Stimulated activated naive CD8-positive, alpha-beta T cell treated with anti-CD3 and anti-CD28 coated beads, Interleukin-15, amount 100 ng/mL, for 72 hours (primary cell): Measurements from ENCODE around the gene TYW3.

Experiments
- ATAC-seq: fragments of 150-1000 bp; cut with Tn5 transposase; 2 replicates; pipeline ENCODE4 v1.10.0; 2021; ENCODE audit warnings: mild to moderate bottlenecking, moderate library complexity
- DNase-seq, 2 donors: peaks; one replicate each; pipeline ENCODE4 v3.0.0; 2021 to 2022
- H3K27ac Mint-ChIP-seq, 2 donors: one replicate each; pipeline ENCODE4 v1.8.0; 2022; ENCODE audit warnings: mild to moderate bottlenecking in 2 of 2, mixed read lengths in 2 of 2, moderate library complexity in 2 of 2
- H3K27me3 Mint-ChIP-seq: one replicate; pipeline ENCODE4 v1.8.0; 2022; ENCODE audit warnings: mixed read lengths
- H3K4me1 Mint-ChIP-seq: one replicate; pipeline ENCODE4 v1.8.0; 2022; ENCODE audit warnings: mild to moderate bottlenecking, mixed read lengths
- H3K4me3 Mint-ChIP-seq, 2 donors: one replicate each; pipeline ENCODE4 v1.8.0; 2022; ENCODE audit warnings: mild to moderate bottlenecking in 2 of 2, mixed read lengths in 2 of 2, moderate library complexity in 1 of 2
- H3K9me3 Mint-ChIP-seq, 2 donors: one replicate each; pipeline ENCODE4 v1.8.0; 2022; ENCODE audit warnings: mixed read lengths in 2 of 2

The TYW3 gene

GRCh38 chr1:74812180-74812541, 79.2 kb downstream of the TYW3 start:
- Mint-ChIP-seq H3K4me1 (no peaks in the 10 kb centered on the region), H3K27ac (no peak overlapping the region), H3K4me3 (no peak overlapping the region), H3K27me3 (no peaks in the 10 kb centered on the region), H3K9me3 (no peaks in the 10 kb centered on the region)
- DNase-seq: no peak
- ATAC-seq: no peak
